Astrocyte (in vitro differentiated cells and primary cell): ENCODE results near the gene CBLN2. TPM values are rescaled to one million over a fixed set of nuclear protein-coding genes. Genes with fewer than 3 reads are reported as not detected.

ENCODE experiments used
- DNase-seq: peaks from one replicate; pipeline ENCODE4 v3.0.0-alpha.2; 2010; ENCODE audit warnings: low read depth
- FAIRE-seq: peaks from 2 replicates; lab custom pipeline; 2011; peaks lifted over from hg19 to GRCh38; lab: Jason Lieb, UNC
- H2AFZ ChIP-seq: 2 replicates; pipeline ENCODE4 v1.6.0; 2012; ENCODE audit warnings: low read depth, low read length, inconsistent platforms
- H3K27ac ChIP-seq: 2 replicates; pipeline ENCODE4 v1.5.1; 2011; ENCODE audit warnings: low read depth, low read length, inconsistent platforms
- H3K27me3 ChIP-seq: 2 replicates; pipeline ENCODE4 v1.6.0; 2011; ENCODE audit warnings: low read length, inconsistent platforms; ENCODE audit not compliant: insufficient read depth
- H3K36me3 ChIP-seq: 2 replicates; pipeline ENCODE4 v1.5.1; 2011; ENCODE audit warnings: low read length, inconsistent platforms; ENCODE audit not compliant: insufficient read depth
- H3K4me1 ChIP-seq: 2 replicates; pipeline ENCODE4 v1.5.1; 2011; ENCODE audit warnings: low read length, inconsistent platforms; ENCODE audit not compliant: insufficient read depth
- H3K4me2 ChIP-seq: 2 replicates; pipeline ENCODE4 v1.6.0; 2012; ENCODE audit warnings: low read length, inconsistent platforms
- H3K4me3 ChIP-seq: 2 replicates; pipeline ENCODE4 v1.5.1; 2011; ENCODE audit warnings: low read depth, mild to moderate bottlenecking, low read length, inconsistent platforms; ENCODE audit not compliant: insufficient read depth
- H3K79me2 ChIP-seq: 2 replicates; pipeline ENCODE4 v1.6.0; 2012; ENCODE audit warnings: mild to moderate bottlenecking, low read length, inconsistent platforms; ENCODE audit not compliant: insufficient read depth
- H3K9ac ChIP-seq: 2 replicates; pipeline ENCODE4 v1.6.0; 2012; ENCODE audit warnings: mild to moderate bottlenecking, low read length, inconsistent platforms
- H3K9me3 ChIP-seq: 2 replicates; pipeline ENCODE4 v1.5.1; 2012; ENCODE audit warnings: low read depth, mild to moderate bottlenecking, low read length, inconsistent platforms; ENCODE audit not compliant: insufficient read depth
- H4K20me1 ChIP-seq: 2 replicates; pipeline ENCODE4 v1.6.0; 2012; ENCODE audit warnings: low read length, inconsistent platforms; ENCODE audit not compliant: insufficient read depth
- H3K27ac Mint-ChIP-seq: one replicate; pipeline ENCODE4 v1.8.0; 2021; ENCODE audit warnings: mild to moderate bottlenecking, mixed read lengths; ENCODE audit not compliant: unreplicated experiment
- H3K27me3 Mint-ChIP-seq: one replicate; pipeline ENCODE4 v1.8.0; 2021; ENCODE audit warnings: low read depth, mixed read lengths; ENCODE audit not compliant: unreplicated experiment
- H3K36me3 Mint-ChIP-seq: one replicate; pipeline ENCODE4 v1.8.0; 2021; ENCODE audit warnings: low read depth, mixed read lengths; ENCODE audit not compliant: unreplicated experiment
- H3K4me1 Mint-ChIP-seq: one replicate; pipeline ENCODE4 v1.8.0; 2021; ENCODE audit warnings: low read depth, mixed read lengths; ENCODE audit not compliant: unreplicated experiment
- H3K4me3 Mint-ChIP-seq: one replicate; pipeline ENCODE4 v1.8.0; 2021; ENCODE audit warnings: mild to moderate bottlenecking, moderate library complexity, mixed read lengths; ENCODE audit not compliant: unreplicated experiment
- H3K9me3 Mint-ChIP-seq: one replicate; pipeline ENCODE4 v1.8.0; 2021; ENCODE audit warnings: mild to moderate bottlenecking, mixed read lengths; ENCODE audit not compliant: unreplicated experiment
- EZH2 ChIP-seq: IDR thresholded peaks from 2 replicates; pipeline ENCODE4 v1.6.1; 2012; ENCODE audit warnings: mild to moderate bottlenecking, low read length, inconsistent platforms; ENCODE audit not compliant: insufficient read depth
- total RNA-seq: library from RNA; stranded (reverse); gene quantifications from 2 replicates; pipeline ENCODE4 v1.2.1, GENCODE V29; 2021
- TF ChIP-seq, protein P1 (sequence below): IDR thresholded peaks from 2 replicates; pipeline ENCODE4 v1.5.1; 2011; ENCODE audit warnings: low read depth, mild to moderate bottlenecking, inconsistent platforms, low read length, moderate library complexity; ENCODE audit not compliant: insufficient read depth

The CBLN2 gene
- total RNA-seq, 1 donor from 2014 or later, result not detected

DNA sequence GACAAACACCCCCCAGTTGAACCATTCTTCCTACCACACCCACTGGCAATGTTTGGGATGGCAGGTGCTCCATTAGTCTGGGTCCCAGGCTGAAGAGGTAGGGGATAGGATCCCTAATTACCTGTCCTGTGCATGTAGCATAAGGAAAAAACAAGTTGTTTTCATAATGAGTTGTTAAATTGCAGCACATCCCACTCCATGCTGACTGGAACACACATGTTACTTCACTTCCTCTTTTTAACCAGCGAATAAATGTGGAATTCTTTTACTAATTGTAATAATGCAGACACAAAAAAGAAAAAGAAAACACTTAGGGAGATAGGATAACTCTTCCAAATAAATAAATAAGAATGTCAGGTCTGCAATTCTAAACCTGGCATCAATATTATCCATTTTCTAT, 11.8 kb upstream of the CBLN2 start:
- no peaks in the 10 kb centered on the region for H3K4me1 ChIP-seq
- FAIRE-seq (no peak), DNase-seq (no peak)
- Mint-ChIP-seq H3K4me3 (no peak overlapping the region), H3K4me1 (no peaks in the 10 kb centered on the region), H3K27ac (no peak overlapping the region), H3K9me3 (peaks cover 8% of the 10 kb centered on the region), H3K36me3 (no peaks in the 10 kb centered on the region), H3K27me3 (no peaks in the 10 kb centered on the region)
- H3K9ac ChIP-seq, result no peak overlapping the region
- no peaks in the 10 kb centered on the region for H4K20me1 ChIP-seq
- TF ChIP-seq EZH2, result no peak
- TF ChIP-seq, protein P1, sequence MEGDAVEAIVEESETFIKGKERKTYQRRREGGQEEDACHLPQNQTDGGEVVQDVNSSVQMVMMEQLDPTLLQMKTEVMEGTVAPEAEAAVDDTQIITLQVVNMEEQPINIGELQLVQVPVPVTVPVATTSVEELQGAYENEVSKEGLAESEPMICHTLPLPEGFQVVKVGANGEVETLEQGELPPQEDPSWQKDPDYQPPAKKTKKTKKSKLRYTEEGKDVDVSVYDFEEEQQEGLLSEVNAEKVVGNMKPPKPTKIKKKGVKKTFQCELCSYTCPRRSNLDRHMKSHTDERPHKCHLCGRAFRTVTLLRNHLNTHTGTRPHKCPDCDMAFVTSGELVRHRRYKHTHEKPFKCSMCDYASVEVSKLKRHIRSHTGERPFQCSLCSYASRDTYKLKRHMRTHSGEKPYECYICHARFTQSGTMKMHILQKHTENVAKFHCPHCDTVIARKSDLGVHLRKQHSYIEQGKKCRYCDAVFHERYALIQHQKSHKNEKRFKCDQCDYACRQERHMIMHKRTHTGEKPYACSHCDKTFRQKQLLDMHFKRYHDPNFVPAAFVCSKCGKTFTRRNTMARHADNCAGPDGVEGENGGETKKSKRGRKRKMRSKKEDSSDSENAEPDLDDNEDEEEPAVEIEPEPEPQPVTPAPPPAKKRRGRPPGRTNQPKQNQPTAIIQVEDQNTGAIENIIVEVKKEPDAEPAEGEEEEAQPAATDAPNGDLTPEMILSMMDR, result no peak
- H3K79me2 ChIP-seq, result no peaks in the 10 kb centered on the region
- H3K9me3 ChIP-seq, result no peaks in the 10 kb centered on the region
- no peak overlapping the region for H3K4me2 ChIP-seq
- no peaks in the 10 kb centered on the region for H3K27me3 ChIP-seq
- H3K27ac ChIP-seq, result no peak overlapping the region
- no peak overlapping the region for H3K4me3 ChIP-seq
- H3K36me3 ChIP-seq, result no peaks in the 10 kb centered on the region
- no peak overlapping the region for H2AFZ ChIP-seq

DNA sequence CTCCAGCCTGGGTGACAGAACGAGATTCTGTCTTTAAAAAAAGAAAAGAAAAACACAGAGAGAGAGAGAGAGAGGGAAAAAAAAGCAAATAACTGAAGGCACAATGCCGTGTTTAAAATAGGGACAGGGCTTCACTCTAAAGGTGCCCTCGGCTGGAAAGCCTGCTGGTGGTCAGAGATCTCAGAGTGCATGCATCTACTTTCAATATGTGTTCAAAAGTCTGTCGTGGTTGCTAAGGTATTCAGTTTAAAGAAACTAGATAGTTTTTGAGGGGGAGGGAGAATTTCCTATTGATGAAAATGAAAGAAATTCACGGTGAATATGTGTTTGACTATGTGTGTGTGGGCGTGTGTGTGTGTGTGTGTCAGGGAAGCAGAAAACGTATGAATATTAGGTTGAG, 11.0 kb upstream of the CBLN2 start:
- H3K4me3 Mint-ChIP-seq, result no peak overlapping the region
- Histone ChIP-seq H2AFZ (no peak overlapping the region), H3K9me3 (no peaks in the 10 kb centered on the region), H3K4me1 (no peaks in the 10 kb centered on the region), H4K20me1 (no peaks in the 10 kb centered on the region), H3K79me2 (no peaks in the 10 kb centered on the region), H3K4me3 (no peak overlapping the region), H3K36me3 (no peaks in the 10 kb centered on the region), H3K4me2 (no peak overlapping the region), H3K9ac (no peak overlapping the region), H3K27me3 (no peaks in the 10 kb centered on the region), H3K27ac (no peak overlapping the region)
- no peak overlapping the region for H3K27ac Mint-ChIP-seq
- H3K9me3 Mint-ChIP-seq, result peaks cover 8% of the 10 kb centered on the region
- no peak for FAIRE-seq
- no peaks in the 10 kb centered on the region for H3K4me1 Mint-ChIP-seq
- H3K36me3 Mint-ChIP-seq, result no peaks in the 10 kb centered on the region
- DNase-seq, result peak; percentile 23
- TF ChIP-seq EZH2, result no peak
- TF ChIP-seq, protein P1, result no peak
- no peaks in the 10 kb centered on the region for H3K27me3 Mint-ChIP-seq

DNA sequence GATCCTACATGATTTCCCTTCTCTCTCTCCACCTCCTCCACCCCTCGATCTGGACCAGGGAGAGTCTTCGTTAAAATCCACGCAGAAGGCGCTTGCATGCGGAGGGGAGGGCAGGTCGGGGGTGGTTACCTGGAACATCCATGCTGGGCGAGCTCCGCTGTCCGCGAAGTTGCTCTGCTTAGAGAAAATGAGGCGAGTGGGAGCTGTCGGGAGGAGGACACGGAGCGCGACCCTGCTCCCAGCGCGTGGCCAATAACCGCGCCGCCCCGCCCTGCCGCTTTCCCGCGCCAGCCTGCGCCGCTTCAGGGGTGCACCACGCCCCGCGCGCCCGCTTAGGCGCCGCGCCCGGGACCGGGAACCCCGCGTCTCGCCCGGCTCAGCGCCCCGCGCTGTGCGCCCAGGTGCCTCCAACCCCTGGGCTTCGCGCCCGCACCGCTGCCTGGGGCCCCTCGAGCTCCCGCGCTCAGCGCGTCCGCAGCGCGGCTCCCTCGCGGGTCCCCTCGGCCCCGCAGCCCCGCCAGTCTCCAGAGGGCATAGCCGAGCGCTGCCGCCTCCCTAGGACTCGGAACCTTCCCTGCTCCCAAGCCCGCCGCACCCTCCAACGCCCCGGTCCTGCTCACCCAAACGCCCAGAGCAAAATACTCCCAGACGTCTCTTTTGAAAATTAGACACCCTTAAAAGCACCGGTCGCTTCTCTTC, 636 bp downstream of the CBLN2 start:
- Mint-ChIP-seq H3K4me1 (no peaks in the 10 kb centered on the region), H3K27ac (no peak overlapping the region), H3K4me3 (no peak overlapping the region), H3K27me3 (no peaks in the 10 kb centered on the region), H3K36me3 (no peaks in the 10 kb centered on the region), H3K9me3 (peaks cover 5% of the 10 kb centered on the region)
- peaks cover 15% of the 10 kb centered on the region for H3K4me1 ChIP-seq
- TF ChIP-seq EZH2, result peak; percentile 75
- TF ChIP-seq, protein P1, result no peak
- peak overlapping the region; percentile 85 for H3K4me2 ChIP-seq
- H3K36me3 ChIP-seq, result no peaks in the 10 kb centered on the region
- no peaks in the 10 kb centered on the region for H3K9me3 ChIP-seq
- H2AFZ ChIP-seq, result peak overlapping the region; percentile 60
- H3K79me2 ChIP-seq, result no peaks in the 10 kb centered on the region
- H3K9ac ChIP-seq, result no peak overlapping the region
- H3K4me3 ChIP-seq, result peak overlapping the region; percentile 44
- FAIRE-seq, result no peak
- H3K27ac ChIP-seq, result no peak overlapping the region
- no peaks in the 10 kb centered on the region for H4K20me1 ChIP-seq
- no peak for DNase-seq
- peaks cover 57% of the 10 kb centered on the region for H3K27me3 ChIP-seq
